ENCODE data around the gene SHB.

SHB gene

GRCh38 chr9:38022203-38022895 is 46.7 kb downstream of the SHB start:
- no peak for DNase-seq

DNA sequence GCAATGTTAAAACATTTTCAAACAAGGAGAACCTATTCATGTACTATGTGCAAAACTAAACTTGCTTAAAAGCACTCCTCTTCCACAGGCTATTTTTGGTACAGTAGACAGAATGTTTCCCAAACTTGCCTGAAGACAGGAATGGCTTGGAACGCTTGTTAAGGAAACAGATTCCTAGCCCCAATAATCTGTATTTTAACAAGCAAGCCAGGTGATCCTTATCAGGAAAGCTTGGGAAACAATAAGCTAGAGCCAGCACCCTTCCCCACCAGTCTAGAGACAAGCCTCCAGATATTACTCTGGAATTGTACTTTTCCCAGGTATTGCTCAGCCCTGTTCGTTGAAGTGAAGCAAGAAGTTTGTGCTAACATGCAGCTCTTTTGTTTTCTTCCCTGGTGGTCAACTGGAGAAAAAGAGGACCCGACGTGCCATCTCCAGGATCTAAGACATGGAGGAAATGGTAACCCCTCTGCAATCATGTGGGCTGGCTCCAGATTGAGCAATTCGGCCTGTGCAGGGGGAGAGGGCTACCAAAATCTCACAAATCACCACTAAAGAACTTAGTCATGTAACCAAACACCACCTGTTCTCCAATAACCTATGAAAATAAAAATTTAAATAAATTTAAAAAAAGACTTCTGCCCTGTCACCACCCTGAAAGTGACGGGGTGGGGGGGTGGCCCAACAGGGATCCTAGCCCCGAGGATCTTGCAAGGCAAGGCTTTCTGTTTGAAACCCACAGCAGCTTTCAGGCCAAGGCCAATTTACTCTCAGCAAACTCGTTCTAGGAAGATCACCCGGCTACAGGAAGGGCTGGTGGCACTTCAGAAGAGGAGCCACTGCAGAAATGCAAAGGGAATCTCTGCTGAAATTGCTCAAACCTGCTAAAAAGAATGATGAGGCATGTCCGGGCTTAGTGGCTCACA is 48.6 kb downstream of the SHB start:
- DNase-seq = no peak

GRCh38 chr9:38019731-38020130 is 49.3 kb downstream of the SHB start:
- DNase-seq = no peak

DNA sequence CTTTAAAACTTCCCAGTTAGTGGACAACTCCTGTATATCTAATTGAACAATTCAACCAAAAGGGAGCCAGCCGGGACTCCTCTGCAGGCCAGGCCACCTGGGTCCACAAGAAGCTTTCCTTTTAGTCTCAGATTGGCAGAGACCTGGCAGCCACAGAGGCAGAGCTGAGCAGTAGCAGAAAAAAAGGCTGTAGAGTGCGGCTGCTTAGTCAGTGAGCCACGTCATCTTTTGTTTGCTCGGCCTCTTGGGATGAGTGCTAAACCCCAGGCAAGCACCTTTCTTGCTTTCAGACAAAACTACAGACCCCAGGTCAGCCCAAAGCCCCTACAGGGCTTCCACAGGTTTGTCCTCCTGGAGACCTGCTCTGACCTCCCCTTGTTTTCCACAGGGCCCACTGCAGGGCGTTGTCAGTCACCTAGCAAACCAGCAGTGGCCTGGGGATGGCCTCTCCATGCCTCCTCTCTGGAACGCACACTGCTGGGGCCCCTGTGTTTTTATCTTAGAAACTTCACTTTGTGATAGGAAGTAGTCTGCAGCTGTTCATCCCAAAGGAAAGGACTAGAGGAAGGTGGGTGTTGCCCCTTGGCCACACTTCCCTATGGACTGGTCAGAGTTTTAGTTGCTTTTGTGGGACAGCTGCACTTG is 49.9 kb downstream of the SHB start:
- no peak for DNase-seq

- no peak for DNase-seq
These were observed 50.6 kb downstream of the SHB start for GRCh38 chr9:38018241-38018957.

GRCh38 chr9:38017885-38018186 is 51.2 kb downstream of the SHB start:
- DNase-seq = no peak

- no peak for DNase-seq
These were observed 51.7 kb downstream of the SHB start for GRCh38 chr9:38017149-38017884.

DNA sequence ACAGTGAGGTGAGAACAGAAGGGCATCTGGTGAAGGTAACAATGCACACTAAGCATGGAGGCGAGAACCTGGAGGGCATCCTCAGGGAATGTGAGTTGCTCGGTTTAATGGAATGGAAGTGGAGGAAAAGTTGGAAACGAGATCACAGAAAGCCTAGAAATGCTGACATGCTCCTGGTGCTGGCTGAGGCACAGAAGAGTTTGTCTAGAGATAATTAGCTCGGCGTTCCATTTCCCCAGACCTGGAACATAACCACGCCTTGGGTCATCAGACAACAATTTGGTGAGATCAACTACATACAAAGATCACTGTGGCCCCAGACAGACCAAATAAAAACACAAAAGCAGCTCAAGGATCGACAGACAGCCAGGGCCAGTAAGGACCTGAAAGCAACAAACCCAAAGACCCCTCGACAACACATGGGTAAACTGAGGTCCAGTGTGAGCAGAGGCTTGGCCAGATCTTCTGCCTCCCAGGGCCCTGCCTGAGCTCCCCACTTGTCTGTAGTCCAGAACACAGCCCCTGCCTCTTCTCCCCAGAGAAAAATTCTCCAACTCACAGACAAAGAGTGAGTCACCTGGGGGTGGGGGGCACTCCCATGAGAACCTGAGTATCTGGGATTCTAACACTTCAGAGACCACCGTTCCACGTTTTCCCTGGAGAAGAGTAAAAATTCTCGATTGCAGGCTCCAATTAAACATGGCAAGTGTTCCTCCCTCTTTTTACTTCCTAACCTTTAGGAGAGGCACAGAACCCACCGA is 52.5 kb downstream of the SHB start:
- no peak for DNase-seq

- no peak for DNase-seq
These were observed 53.1 kb downstream of the SHB start for GRCh38 chr9:38015906-38016305.

DNA sequence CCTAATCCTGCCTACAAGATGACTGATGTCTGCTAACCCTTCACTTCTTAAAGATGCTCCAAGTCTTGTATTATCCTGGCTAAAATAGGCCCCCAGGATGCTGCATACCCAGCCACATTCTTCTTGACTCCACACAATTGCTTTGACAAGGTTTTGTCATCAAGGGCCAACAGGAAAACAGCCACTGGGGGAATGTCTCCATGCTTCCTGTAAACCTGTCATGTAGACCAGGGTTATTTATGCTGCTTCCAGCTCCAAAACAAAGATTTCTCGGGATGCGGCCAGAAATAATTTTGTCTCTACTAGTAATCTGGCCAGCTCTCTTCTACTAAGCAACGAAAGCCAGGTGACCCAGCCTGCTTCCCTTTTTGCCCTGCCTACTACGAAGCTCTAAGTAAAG is 53.8 kb downstream of the SHB start:
- no peak for DNase-seq

- DNase-seq = no peak
These were observed 56.1 kb downstream of the SHB start for GRCh38 chr9:38012767-38013450.

DNA sequence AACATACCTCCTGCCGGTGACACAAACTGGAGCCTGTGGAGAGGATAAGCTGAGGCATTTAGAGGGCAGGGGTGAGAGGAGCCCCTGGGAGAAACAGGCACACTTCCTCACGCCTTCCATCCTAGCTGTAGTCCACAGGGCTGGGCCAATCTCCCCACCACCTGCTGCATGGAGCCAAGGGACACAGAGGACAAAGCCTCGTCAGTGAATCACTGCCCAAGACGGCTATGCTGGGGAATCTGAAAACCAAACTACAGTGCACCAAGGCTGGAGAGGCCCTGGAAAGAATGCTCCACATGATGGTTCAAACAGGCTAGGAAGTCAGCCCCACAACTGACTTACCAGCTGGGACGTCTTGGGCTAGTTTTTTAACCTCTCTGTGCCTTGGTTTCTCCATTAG is 57.0 kb downstream of the SHB start:
- DNase-seq = no peak

DNA sequence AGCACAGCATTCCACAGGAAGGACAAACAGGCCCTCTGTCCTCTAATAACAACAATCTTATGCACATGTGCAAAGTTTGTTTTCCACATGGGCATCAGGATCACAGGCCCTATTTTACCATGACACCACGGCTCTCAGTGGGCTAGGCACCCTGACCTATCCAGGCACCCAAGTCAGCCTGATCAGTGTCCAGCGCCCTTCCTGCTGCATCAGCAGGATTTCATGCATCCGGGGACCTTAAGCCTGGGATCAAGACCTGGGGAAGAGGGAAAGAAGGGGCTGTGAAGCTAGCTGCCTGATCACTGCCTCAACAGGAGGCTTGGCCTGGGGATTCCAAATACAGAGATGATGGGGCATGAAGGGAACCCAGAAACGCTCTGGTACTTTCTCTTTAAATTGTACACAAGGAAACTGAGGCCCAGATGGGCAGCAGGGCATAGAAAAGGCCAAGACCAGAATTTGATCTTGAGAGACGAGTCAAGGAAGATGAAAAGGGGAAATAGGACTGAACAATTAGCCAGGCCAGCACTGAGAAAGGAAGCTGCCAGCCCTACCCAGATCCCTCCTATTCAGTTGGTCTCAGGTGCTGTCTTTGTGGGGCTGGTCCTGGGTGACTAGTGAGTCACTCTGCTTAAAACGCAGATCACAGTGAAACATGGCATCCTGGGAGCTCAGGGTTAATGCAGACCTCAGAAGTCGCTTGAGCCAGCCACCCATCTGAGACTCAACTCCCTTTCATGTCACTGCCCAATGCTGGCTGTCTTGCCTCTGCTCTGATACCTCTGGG is 57.9 kb downstream of the SHB start:
- DNase-seq = no peak

- no peak for DNase-seq
These were observed 59.0 kb downstream of the SHB start for GRCh38 chr9:38009990-38010389.

GRCh38 chr9:38009035-38009501 is 60.0 kb downstream of the SHB start:
- DNase-seq = no peak

DNA sequence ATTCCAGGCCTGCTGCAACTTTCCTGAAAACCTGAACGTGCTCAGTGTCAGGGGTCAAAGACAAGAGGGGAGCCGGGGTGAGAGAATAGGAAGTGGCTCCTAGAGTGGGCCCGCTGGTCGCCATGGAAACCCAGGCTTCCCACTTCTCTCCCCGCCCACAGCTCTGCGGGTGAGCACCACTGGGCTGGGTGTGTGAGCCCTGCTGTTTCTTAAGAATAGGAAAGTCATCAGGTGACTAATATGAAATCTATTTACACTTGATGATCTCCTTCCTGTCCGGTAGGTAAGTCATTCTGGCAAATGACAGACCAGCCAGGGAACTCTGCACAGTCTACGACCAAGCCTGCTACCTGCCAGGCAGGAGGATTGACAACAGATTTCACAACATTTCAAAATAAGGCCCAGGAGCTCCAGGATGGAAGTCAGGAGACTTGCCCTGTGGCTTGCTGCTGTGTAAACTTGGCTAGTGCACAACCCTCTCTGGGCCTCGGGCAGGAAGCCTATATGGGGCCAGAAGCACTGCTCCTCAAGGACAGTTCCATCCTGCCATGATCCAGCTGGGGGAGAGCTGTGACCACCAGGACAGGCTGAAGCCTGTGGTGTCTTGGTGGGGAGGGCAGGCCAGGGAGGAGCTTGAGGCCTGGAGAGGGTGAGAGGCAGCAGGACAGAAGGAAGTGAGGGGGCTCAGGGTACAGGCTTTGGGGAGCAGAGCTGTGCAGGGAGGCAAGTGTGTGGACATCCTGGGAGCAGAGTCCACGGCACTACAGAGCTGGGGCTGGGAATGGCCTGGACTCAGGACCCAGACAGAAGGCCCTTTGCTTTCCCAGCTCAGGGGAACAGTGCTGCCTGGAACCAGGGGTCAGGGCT is 60.6 kb downstream of the SHB start:
- DNase-seq = peak; percentile 72 to 78

- DNase-seq = no peak
These were observed 62.0 kb downstream of the SHB start for GRCh38 chr9:38007016-38007415.

GRCh38 chr9:38006163-38006562 is 62.9 kb downstream of the SHB start:
- no peak for DNase-seq

Measured in activated CD4-positive, alpha-beta T cell treated with anti-CD3 and anti-CD28 coated beads, Interleukin-2, amount 50 U/mL, for 48 hours (primary cell).